PC-3 (cell line): ENCODE measurements around the gene HNRNPLL.

Experiments used
- CTCF ChIP-seq: fragments of 300-600 bp; sonication (generic); conservative IDR thresholded peaks from 2 replicates; pipeline ENCODE4 v1.5.1; 2017; ENCODE audit warnings: antibody characterized with exemption, low read depth, mild to moderate bottlenecking, low read length
- EZH2 ChIP-seq: fragments of 300-600 bp; sonication (generic); IDR thresholded peaks from one replicate; pipeline ENCODE4 v1.6.1; 2017; ENCODE audit warnings: antibody characterized with exemption, mild to moderate bottlenecking, low read length; ENCODE audit not compliant: unreplicated experiment

GRCh38 chr2:38528534-38528933 lies 74.2 kb downstream of the HNRNPLL start:
- TF ChIP-seq EZH2 (no peak), CTCF (no peak)
